ENCODE measurements around the gene C14orf180. TPM values are rescaled to one million over a fixed set of nuclear protein-coding genes. Genes with fewer than 3 reads are reported as not detected.

Gene C14orf180
- total RNA-seq, 1 donor: not detected

DNA sequence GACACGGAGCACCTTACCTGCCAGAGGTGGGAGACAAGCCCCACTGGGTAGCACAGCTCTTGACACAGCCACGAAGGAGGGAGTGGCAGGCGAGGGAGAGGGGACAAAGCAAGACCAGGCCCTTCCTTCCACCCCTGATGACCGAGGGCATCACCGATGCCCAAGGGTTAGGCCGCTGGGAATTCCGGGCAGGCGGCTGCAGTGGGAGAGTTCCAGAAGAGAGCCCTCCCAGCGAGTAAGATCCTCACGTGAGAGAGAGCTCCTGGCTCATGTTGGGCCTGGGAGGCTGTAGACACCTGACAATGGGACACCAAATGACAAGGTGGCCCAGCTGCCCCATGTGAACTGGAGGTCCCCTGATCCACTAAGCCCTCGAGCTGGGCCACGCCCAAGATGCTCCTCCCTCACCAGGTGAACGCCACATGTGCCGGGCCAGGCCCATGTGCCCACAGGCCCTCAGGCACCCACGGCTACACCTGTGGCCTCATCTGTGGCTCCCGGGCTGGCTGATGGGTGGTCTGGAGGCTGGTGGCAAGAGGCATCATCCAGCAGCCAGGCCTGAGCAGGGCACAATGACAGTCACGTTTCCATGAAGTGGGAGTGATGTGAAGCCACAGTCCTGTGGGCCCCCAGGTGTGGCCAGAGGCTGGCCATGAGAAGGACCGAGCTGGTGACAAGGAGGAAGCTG lies 32.1 kb upstream of the C14orf180 start:
- Histone ChIP-seq H3K4me3 (ENCODE audit: low read length) (no peak overlapping the region), H3K9me3 (ENCODE audit: low read depth, low read length) (no peaks in the 10 kb centered on the region), H3K4me1 (ENCODE audit: insufficient read depth, low read length) (no peaks in the 10 kb centered on the region), H3K27me3 (ENCODE audit: insufficient read depth, low read length) (no peaks in the 10 kb centered on the region)

DNA sequence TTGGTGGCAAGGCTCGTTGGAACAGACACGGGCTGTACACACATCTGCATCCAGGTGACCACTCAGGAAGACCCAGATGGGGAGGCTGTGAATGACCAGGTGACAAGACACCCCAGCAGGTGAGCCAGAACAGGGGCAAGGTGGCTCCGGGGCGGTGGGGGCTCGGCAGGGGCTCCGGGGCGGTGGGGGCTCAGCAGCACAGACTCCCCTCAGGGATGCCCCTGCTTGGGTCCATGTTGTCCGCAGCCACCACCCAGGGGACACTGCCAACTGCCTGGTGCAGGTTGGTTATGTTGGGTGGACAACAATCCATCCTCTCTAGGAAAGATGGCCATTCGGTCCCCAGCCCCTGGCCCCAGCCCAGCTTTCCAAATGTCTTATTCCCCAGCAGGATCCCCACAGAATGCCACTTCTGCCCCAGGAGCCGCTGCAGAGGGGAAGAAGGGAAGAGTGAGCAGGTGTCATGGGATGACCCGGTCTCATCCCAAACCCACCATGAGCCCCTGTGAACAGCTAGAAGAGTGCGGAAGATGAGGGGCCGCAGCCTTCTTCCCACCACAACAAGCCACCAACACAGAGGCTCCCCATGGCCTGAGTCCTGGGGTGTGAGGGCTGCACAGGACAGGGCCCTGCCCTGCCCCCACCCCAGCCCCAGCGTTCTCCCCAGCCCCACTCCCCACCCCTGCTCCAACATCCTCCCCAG lies 31.4 kb upstream of the C14orf180 start:
- H3K27me3 ChIP-seq (ENCODE audit: insufficient read depth, low read length): no peaks in the 10 kb centered on the region
- no peaks in the 10 kb centered on the region for H3K4me1 ChIP-seq (ENCODE audit: insufficient read depth, low read length)
- no peak overlapping the region for H3K4me3 ChIP-seq (ENCODE audit: low read length)
- H3K9me3 ChIP-seq (ENCODE audit: low read depth, low read length): no peaks in the 10 kb centered on the region

GRCh38 chr14:104548802-104549535 lies 30.6 kb upstream of the C14orf180 start:
- no peaks in the 10 kb centered on the region for H3K9me3 ChIP-seq (ENCODE audit: low read depth, low read length)
- no peaks in the 10 kb centered on the region for H3K27me3 ChIP-seq (ENCODE audit: insufficient read depth, low read length)
- no peaks in the 10 kb centered on the region for H3K4me1 ChIP-seq (ENCODE audit: insufficient read depth, low read length)
- H3K4me3 ChIP-seq (ENCODE audit: low read length): no peak overlapping the region

- Histone ChIP-seq H3K4me3 (ENCODE audit: low read length) (no peak overlapping the region), H3K4me1 (ENCODE audit: insufficient read depth, low read length) (no peaks in the 10 kb centered on the region), H3K27me3 (ENCODE audit: insufficient read depth, low read length) (no peaks in the 10 kb centered on the region), H3K9me3 (ENCODE audit: low read depth, low read length) (no peaks in the 10 kb centered on the region)
These were observed 29.8 kb upstream of the C14orf180 start for GRCh38 chr14:104549536-104550339.

DNA sequence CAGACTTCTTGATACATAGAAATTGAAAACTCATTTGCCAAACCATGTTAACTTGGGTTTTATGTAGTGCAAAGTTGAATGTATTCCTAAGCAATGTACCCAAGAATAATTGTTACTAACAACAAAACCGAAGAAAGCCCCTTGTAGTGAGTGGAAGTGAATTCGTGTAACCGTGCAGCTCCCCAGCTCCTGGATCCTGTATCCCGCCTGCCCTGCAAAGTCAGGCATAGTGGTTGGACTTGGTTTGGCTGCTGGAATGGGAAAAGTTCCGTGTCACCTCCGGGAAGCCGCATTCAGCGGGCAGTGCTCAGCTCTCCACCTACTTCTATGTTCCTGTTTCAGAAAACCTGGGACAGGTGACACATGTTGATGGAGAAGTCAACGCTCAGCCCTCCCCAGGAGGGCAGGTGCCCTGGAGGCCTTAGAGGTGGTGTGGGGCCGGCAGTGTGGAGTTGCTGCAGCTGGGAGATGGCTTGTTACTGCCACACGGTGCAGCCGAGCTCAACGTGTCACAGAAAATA lies 29.2 kb upstream of the C14orf180 start:
- no peaks in the 10 kb centered on the region for H3K9me3 ChIP-seq (ENCODE audit: low read depth, low read length)
- no peaks in the 10 kb centered on the region for H3K4me1 ChIP-seq (ENCODE audit: insufficient read depth, low read length)
- H3K4me3 ChIP-seq (ENCODE audit: low read length): no peak overlapping the region
- H3K27me3 ChIP-seq (ENCODE audit: insufficient read depth, low read length): no peaks in the 10 kb centered on the region

DNA sequence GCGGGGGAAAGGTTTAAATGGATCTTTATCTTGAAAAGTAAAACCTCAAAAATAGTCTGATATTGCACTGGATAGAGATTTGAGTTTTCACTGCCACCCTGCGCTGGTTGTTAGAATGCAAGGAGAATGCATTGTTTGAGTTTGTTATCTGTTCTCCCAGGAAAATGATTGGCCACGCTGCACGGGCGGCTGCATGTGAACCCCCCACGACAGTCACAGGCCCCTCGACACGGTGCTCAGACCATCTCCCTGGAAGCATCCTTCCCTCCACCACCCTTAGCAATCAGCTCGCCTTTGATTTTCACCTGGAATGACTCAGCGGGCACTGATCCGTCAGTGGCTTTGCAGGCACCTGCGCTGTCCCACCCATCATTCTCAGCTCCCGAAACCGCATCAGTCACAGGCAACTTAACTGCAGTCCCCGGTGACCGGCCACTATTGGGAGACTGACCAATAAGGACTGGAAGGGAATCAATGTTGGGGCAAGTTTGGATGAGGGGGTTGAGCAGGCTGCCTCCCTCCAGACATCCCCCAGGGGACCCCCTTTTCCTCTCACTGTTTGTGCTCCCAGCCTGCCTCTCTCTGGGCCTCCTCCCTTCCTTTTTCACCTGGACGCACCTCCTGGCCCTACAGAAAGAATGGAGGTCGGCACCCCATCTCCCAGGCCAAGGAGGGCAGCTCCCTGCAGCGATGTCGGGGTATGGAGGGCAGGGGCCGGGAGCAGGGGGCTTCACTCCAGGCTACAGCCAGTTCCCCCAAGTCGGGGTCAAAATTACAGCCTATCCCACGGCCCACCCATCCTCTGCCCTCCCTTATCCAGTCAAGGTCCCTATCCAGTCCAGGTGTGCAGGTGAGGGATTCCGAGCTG lies 28.5 kb upstream of the C14orf180 start:
- Histone ChIP-seq H3K27me3 (ENCODE audit: insufficient read depth, low read length) (no peaks in the 10 kb centered on the region), H3K9me3 (ENCODE audit: low read depth, low read length) (no peaks in the 10 kb centered on the region), H3K4me1 (ENCODE audit: insufficient read depth, low read length) (no peaks in the 10 kb centered on the region), H3K4me3 (ENCODE audit: low read length) (no peak overlapping the region)

- no peaks in the 10 kb centered on the region for H3K4me1 ChIP-seq (ENCODE audit: insufficient read depth, low read length)
- H3K27me3 ChIP-seq (ENCODE audit: insufficient read depth, low read length): no peaks in the 10 kb centered on the region
- H3K4me3 ChIP-seq (ENCODE audit: low read length): no peak overlapping the region
- H3K9me3 ChIP-seq (ENCODE audit: low read depth, low read length): no peaks in the 10 kb centered on the region
These were observed 27.5 kb upstream of the C14orf180 start for GRCh38 chr14:104551851-104552737.

- Histone ChIP-seq H3K27me3 (ENCODE audit: insufficient read depth, low read length) (no peaks in the 10 kb centered on the region), H3K4me3 (ENCODE audit: low read length) (no peak overlapping the region), H3K4me1 (ENCODE audit: insufficient read depth, low read length) (no peaks in the 10 kb centered on the region), H3K9me3 (ENCODE audit: low read depth, low read length) (no peaks in the 10 kb centered on the region)
These were observed 26.8 kb upstream of the C14orf180 start for GRCh38 chr14:104552738-104553125.

- Histone ChIP-seq H3K4me3 (ENCODE audit: low read length) (no peak overlapping the region), H3K27me3 (ENCODE audit: insufficient read depth, low read length) (no peaks in the 10 kb centered on the region), H3K4me1 (ENCODE audit: insufficient read depth, low read length) (no peaks in the 10 kb centered on the region), H3K9me3 (ENCODE audit: low read depth, low read length) (no peaks in the 10 kb centered on the region)
These were observed 26.1 kb upstream of the C14orf180 start for GRCh38 chr14:104553166-104554087.

DNA sequence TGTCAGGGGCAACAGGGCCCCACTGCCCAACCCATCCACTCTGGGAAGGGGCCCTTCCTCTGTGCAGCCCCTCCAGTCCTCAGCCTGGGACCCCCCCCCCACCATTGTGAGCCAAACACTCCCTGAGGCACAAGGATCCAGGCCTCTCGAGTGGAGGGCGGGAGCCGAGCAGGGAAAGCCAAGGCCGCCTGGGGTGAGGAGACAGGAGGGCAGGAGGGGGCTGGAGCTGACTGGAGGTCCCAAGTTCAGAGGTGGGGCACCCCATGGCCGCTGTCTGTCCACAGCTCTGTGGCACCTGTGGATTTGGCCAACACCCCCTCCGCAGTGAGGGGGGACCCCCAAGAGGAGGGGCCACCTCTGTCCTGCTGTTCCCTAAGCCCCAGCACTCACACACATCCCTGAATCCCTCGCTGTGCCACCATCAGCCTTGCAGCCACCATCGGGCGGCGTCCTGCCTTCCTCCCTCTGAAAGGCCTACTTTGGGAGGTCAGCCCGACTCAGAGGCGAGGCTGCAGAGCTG lies 25.4 kb upstream of the C14orf180 start:
- H3K9me3 ChIP-seq (ENCODE audit: low read depth, low read length): no peaks in the 10 kb centered on the region
- no peaks in the 10 kb centered on the region for H3K27me3 ChIP-seq (ENCODE audit: insufficient read depth, low read length)
- no peak overlapping the region for H3K4me3 ChIP-seq (ENCODE audit: low read length)
- no peaks in the 10 kb centered on the region for H3K4me1 ChIP-seq (ENCODE audit: insufficient read depth, low read length)

- no peaks in the 10 kb centered on the region for H3K27me3 ChIP-seq (ENCODE audit: insufficient read depth, low read length)
- H3K4me1 ChIP-seq (ENCODE audit: insufficient read depth, low read length): no peaks in the 10 kb centered on the region
These were observed 24.7 kb upstream of the C14orf180 start for GRCh38 chr14:104554608-104555429.

More at GRCh38 chr14:104554608-104555429, 24.7 kb upstream of the C14orf180 start:
- Histone ChIP-seq H3K9me3 (ENCODE audit: low read depth, low read length) (no peaks in the 10 kb centered on the region), H3K4me3 (ENCODE audit: low read length) (no peak overlapping the region)
